Left lobe of liver (tissue), 2 donors: Measurements from ENCODE around the gene KIFAP3. TPM values are rescaled to one million over a fixed set of nuclear protein-coding genes. Genes with fewer than 3 reads are reported as not detected.
"Not testable (repeated sequence)": the region's sequence is repeated elsewhere in the genome, so short reads cannot be mapped to it uniquely, and the experiment has no call there.

Experiments used
- ATAC-seq: fragments of 200-7000 bp; cut with Tn5 transposase; one replicate; pipeline ENCODE4 v1.9.1; 2020; ENCODE audit warnings: mild to moderate bottlenecking, moderate library complexity
- DNase-seq: peaks from one replicate; pipeline ENCODE4 v3.0.0-alpha.2; 2020; ENCODE audit warnings: low spot score
- total RNA-seq: library from RNA; stranded (reverse); gene quantifications from one replicate; pipeline ENCODE4 v1.2.1, GENCODE V29; 2021
- donor health status: DM: no; HTN: no; CAD: no; lungs with moderate emphysema.
- donor health status: DM: no; HTN: yes; CAD: no.

Gene KIFAP3
- total RNA-seq, 1 donor from 2014 or later, result 7.1 TPM

GRCh38 chr1:170064821-170065220 is 9.7 kb downstream of the KIFAP3 start:
- DNase-seq, result no peak
- ATAC-seq, result no peak

- ATAC-seq (no peak), DNase-seq (no peak)
These were observed 11.2 kb downstream of the KIFAP3 start for GRCh38 chr1:170063109-170063826.

DNA sequence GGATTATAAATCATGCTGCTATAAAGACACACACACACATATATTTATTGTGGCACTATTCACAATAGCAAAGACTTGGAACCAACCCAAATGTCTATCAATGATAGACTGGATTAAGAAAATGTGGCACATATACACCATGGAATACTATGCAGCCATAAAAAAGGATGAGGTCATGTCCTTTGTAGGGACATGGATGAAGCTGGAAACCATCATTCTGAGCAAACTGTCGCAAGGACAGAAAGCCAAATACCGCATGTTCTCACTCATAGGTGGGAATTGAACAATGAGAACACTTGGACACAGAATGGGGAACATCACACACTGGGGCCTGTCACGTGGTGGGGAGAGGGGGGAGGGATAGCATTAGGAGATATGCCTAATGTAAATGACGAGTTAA is 12.8 kb downstream of the KIFAP3 start:
- not testable (repeated sequence) for DNase-seq, ATAC-seq

GRCh38 chr1:170060015-170060520 is 14.4 kb downstream of the KIFAP3 start:
- DNase-seq, ATAC-seq: not testable (repeated sequence)

- no peak for DNase-seq
- ATAC-seq, result no peak
These were observed 25.2 kb downstream of the KIFAP3 start for GRCh38 chr1:170049176-170049800.

- ATAC-seq, result no peak
These were observed 26.0 kb downstream of the KIFAP3 start for GRCh38 chr1:170048515-170048914.

DNA sequence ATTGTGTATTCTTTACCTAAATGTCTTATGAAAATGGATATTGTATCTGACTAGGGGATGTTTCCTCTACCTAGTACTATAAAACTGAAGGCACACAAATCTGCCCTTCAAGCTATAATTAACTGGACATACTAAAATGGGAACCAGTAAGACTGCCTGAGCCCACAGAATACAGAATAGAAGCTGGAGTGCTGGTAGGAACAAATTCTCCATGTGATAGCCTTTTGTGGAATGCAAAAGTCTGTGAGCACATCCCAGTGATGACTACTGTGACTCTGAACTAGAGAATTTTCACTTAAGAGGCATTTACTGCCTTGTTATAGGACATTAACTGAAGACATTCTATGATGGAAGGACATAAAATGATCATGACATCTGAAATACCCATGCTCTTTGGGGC is 30.3 kb downstream of the KIFAP3 start:
- DNase-seq (no peak), ATAC-seq (no peak)

More at GRCh38 chr1:170048515-170048914, 26.0 kb downstream of the KIFAP3 start:
- DNase-seq, result no peak

DNA sequence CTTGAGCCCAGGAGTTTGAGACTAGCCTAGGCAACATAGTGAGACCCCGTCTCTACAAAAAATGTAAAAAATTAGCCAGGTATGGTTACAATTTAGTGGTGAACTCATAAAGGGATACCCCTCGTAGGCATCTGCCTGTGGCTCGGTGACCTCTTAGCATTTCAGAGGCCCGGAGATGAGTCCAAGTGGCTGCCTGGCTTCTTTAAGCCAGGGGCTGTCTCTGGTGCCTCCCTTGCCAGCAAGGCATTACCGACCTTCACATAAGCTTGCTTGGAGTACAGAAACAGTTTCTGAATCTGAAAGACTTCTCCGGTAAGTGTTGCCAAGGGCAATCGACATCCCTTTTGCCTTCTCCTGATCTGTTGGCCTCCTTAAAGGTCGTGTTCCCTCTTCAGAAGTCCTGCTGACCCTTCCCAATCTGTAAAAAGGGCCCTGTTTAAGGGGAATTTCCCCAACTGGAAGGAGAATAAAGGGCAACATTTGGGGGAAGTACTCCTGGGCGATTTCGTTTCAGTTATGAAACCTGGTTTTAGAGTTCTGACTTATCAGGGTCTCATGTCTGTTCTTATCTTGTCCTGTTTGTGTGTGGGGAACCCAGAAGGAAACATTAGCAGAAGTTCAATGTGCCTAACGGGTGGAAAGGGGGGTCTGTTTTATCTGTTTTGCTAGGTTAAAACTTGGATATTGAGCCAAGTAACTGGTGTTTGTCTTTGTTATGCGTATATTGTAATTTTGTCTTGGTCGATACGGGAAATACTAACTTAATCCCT is 32.9 kb downstream of the KIFAP3 start:
- ATAC-seq (no peak), DNase-seq (no peak)

- ATAC-seq, result no peak
These were observed 41.8 kb downstream of the KIFAP3 start for GRCh38 chr1:170032531-170033280.

DNA sequence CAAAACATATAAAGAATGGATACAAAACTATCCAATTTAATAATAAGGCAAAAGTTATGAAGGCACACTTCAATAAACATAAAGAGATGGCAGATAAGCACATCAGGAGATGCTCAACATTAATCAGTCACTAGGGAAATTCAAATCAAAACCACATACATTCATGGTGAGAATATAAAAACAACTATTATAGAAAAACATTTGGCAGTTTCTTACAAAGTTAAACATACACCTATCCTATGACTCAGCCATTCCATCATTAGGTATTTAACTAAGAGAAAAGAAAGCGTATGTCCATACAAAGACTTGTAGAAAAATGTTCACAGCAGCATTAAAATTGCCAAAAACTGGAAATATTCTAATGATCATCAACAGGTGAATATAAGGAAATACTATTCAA is 44.3 kb downstream of the KIFAP3 start:
- ATAC-seq (no peak), DNase-seq (no peak)

More at GRCh38 chr1:170032531-170033280, 41.8 kb downstream of the KIFAP3 start:
- no peak for DNase-seq

- no peak for DNase-seq
- ATAC-seq, result no peak
These were observed 46.7 kb downstream of the KIFAP3 start for GRCh38 chr1:170027760-170028159.

GRCh38 chr1:170020859-170021258 is 53.6 kb downstream of the KIFAP3 start:
- ATAC-seq (no peak), DNase-seq (no peak)

DNA sequence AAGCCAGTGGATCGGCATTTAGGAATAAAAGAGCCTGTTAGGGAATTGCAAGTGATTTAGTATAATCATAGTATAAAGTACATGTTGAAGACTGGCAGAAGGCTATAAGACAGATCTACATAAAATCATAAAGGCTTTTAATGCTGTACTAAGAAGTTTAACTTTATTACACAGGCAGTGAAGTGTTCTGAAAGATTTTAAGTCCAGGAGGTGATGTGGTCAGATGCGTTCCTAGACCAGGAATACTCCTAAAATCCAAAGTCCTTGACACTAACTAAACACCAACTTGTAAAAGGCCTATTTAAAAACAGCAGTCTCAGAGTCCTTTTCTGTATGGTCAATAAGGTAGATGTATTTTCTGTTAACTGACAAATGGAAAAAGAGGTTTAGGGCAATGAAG is 57.0 kb downstream of the KIFAP3 start:
- no peak for ATAC-seq
- no peak for DNase-seq

DNA sequence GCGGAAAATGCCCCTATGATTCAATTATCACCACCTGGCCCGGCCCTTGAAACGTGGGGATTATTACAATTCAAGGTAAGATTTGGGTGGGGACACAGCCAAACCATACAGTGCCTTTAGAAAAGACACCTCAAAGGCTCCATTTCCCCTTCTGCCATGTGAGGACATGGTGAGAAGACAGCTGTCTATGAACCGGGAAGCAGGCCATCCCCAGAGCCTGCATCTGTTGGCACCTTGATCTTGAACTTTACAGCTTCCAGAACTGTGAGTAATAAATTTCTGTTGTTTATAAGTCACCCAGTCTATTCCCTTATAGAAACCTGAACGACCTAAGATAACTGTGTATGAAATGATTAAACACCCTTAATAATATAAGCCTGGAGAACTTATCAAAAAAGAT is 61.6 kb downstream of the KIFAP3 start:
- DNase-seq (no peak), ATAC-seq (no peak)

- DNase-seq (no peak), ATAC-seq (peak; percentile 47)
These were observed 64.1 kb downstream of the KIFAP3 start for GRCh38 chr1:170010443-170010842.

GRCh38 chr1:170009551-170009950 is 64.9 kb downstream of the KIFAP3 start:
- DNase-seq (no peak), ATAC-seq (no peak)

DNA sequence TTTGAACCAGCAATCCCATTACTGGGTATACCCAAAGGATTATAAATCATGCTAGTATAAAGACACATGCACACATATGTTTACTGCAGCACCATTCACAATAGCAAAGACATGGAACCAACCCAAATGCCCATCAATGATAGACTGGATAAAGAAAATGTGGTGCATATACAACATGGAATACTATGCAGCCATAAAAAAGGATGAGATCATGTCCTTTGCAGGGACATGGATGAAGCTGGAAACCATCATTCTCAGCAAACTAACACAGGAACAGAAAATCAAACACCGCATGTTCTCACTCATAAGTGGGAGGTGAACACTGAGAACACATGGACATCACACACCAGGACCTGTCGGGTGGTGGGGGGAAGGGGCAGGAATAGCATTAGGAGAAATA is 65.8 kb downstream of the KIFAP3 start:
- ATAC-seq, DNase-seq: not testable (repeated sequence)

DNA sequence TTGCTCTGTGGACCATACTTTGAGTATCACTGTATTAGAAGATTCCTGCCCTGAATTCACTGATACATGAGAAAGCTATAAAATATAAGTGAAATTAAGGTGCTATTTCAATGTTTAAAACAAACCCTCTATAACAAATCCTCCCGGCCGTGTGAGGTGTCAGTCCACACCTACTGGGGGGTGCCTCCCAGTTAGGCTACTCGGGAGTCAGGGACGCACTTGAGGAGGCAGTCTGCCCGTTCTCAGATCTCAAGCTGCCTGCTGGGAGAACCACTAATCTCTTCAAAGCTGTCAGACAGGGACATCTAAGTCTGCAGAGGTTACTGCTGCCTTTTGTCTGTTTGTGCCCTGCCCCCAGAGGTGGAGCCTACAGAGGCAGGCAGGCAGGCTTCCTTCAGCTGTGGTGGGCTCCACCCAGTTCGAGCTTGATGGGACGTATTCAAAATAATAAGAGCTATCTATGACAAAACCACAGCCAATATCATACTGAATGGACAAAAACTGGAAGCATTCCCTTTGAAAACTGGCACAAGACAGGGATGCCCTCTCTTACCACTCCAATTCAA is 71.1 kb downstream of the KIFAP3 start:
- not testable (repeated sequence) for DNase-seq, ATAC-seq

DNA sequence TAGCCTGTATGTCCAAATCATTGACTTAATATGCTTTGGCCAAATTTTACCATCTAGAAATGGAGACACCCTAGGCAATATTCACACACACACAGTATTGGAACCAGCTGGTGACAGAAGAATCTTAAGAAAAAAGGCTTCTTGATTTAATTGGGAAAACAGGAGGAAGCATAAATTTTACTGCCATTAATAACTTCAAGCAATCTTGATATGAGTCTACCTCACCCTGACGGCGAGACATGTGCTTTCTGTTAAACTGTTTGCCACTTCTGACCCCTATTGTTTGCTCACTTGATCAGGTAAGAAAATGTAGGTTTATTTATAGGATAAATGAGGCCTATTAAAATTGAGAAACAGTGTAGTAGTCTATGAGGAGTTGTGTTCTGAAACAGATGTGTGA is 73.2 kb downstream of the KIFAP3 start:
- DNase-seq (no peak), ATAC-seq (no peak)

GRCh38 chr1:169999761-170000160 is 74.7 kb downstream of the KIFAP3 start:
- no peak for DNase-seq
- no peak for ATAC-seq
